Activated naive CD4-positive, alpha-beta T cell (primary cell): Measurements from ENCODE around the gene CLDN22.

Experiments used
- DNase-seq, 4 experiments: peaks; one replicate each; lab custom pipeline; 2025; lab: John Stamatoyannopoulos, UW

Gene CLDN22

DNA sequence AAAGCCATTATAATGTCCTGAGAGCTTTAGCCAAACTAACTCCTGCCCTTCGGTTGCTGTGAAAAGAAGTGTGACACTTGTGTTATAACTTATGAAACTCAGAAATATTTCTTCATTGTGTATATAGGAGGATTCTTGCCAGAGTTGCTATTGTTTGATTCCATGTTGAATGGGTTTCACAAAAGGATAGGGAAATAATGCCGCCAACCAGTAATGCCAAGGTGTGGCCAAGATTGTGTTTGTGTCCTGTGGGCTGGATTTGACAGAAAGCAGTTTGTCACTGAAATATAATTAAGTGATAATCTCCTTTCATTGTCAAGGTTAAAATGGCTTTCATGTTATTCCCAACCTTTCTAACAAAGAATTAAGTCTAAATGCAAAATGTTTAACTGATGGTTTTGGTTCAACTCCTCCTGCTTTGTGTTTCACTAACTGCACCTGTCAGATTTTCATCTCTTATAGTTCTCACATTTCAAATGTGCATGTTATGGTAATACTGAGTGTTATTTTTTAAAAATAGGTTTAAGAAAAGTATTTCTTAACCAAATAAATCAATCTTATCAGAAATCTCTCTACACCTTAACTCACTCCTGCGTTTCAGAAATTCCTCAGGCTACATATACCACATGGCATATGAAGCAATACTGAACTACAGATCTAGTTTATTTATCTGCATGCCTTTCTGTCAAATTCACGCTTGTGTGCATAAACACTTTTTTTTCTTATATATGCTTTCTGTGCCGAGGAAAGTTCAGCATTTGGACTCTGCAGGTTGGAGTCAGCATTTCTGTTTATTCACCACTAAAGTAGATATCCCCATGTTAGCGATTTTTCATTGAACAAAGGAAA lies at the start of gene CLDN22:
TSS of gene CLDN22 (minus strand) at position 66 of the 849 bp plus-strand sequence. CDS start at position 8, 58 bp downstream.
- no peak for DNase-seq

DNA sequence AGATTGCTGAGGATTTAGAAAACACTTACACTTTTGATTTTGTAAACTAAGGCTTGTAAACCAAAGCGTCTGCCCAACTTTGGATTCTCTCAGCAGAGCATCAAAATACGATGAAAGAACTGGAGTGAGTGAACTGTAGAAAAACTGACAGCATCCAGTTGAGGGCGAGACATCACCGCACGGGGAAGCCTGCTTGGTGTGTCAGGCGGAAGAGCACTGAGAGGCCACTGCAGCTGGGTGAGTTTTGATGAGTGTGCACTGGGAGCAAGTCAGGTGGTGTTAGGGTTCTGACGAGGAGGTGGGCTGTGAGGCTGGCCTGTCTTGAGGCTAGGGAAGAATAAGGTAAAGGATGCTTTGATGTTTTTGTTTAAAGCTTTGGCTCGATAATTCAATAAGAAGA lies 49.0 kb upstream of the CLDN22 start:
- DNase-seq, result no peak

DNA sequence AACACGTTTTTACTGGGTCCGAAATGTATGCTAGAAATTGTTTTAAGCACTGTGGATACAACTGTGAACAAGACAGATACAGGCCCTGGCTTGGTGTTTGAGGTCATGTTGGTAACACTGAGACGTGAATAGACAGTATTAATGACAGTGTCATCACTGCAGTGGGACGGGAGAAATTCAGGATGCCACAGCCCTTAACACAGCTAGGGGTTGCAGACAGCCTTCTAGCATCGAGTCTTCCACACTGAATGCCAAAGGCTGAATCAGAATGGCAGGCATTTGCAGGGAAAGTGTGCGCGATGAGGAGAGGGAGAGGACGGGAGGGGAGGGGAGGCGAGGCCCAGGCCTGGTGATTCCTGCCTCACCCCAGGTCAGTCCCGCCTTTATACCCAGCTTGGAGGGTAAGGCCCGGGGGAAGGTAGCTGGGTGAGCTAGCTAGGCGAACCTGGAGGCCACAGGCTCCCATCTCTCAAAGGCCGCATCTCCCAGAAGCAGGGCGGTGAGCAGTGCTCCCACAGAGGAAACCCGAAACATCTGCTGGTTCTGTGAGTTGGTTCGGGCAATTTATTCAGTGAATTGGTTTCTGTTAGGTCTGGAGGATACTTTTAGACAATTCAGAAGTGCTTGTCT lies 46.2 kb upstream of the CLDN22 start:
- DNase-seq, result no peak

DNA sequence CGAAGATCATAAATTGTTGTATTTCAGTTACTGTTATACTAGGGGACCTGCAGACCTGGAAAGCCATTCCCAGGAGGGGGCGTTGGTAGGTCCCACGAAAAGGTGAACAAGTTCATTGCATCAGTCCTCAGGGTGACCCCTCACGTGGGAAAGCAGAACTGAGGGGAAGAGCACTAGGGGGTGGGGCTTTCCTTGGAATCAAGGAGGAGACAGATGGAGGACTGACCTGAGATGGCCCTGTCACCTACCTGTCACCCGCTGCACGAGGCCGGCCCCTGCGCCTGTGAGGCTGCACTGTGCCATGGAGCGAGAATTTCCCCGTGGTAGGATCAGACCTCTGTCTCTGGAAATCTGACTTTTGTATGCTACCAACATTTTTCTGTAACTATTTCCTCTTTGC lies 43.9 kb upstream of the CLDN22 start:
- no peak for DNase-seq

DNA sequence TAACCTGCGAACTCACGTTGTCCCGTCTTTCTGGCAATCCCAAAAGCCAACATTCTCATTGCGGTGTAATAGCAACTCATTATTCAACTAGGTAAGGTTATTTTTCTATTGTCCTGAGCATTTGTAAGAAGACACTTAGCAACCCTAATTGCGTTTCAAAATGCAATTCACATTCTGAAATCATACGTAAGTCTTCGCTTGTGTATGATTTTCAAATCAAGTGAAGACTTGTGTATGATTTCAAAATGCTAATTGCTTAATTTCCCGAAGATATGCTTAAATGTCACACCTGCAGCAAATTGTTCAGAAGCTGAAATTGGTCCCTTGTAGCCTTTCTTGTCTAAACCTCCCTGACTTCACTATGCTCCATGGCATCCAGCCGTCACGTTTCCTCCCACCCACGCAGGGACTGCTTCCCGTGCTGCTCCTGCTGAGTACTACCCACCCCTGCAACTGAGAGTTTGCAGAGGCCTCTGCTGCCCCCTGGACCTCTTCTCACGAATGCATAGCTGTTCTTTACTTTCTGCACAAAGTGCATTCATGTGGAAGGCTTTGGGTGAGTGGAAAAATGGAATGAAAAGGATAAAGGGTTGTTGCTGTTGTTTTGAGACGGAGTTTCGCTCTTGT lies 43.0 kb upstream of the CLDN22 start:
- no peak for DNase-seq

DNA sequence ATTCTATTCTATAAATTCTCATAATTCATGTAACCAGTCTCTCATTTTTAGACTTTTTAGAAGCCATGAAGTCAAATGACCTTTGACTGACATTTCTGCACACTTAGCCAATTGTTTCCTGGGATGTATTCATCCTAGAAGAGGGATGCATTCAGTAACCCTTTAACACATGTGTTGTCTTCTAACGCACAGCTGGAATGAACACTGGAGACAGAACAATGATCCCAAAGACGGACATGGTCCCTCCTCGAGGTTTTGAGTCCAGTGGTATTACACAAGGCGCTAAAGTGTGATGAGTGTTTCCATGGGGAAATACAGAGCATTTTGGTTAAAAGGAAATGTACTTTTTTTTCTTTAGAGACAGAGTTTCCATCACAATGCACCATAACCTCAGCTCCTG lies 42.0 kb upstream of the CLDN22 start:
- no peak for DNase-seq

DNA sequence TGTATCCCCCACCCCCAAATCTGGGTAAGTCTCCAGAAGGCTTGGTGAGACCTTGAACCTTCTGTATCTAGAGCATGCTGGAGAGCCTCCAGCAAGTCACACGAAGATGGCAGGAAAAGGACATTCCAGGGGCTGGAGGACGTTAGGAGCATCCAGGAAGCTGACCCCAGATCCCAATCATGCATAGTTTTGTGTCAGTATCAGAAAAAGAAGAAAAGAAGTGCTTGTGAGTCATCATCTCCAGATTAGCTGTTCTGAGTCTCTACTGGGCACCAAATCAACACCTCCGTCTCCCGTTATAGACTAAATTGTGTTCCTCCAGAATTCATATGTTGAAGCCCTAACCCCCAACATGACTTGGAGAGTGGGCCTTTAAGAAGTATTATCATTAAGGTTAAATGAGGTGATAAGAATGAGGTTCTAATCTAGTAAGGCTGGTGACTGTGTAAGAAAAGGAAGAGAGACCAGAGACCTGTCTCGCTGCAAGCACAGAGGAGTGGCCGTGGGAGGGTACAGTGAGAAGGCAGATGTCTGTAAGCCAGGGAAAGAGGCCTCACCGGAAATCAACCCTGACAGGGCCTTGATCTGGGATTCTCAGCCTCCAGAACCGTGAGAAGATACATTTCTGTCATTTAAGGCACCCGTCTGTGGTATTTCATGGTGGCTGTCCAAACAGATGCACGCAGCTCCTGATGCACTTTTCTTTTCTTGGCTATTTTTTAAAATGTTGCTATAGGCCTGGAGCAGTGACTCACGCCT lies 40.3 kb upstream of the CLDN22 start:
- no peak for DNase-seq

DNA sequence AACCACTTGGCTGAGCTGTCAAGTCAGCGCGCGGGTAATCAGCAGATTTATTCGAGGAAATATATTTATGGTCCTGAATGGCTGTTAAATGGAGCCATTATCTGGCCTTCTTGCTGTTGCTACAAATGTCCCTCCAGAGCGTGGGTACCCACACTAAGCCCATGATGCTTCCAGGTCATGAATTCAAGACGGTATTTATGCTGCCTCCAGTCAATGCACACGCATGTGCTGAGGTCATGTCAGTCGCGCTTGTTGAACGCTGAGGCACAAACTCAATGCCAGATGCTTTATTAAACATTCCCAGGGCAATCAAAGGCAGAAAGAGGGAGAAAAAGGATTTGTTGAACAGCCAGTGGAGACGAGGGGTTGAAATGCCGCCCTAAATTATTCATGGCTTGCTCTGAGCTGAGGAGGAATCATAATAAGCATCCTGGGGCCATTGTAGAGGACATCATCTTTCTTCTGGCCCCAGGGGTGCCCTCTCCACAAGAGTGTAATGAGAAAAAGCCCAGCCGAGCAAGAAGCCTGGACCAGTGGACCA lies 38.2 kb upstream of the CLDN22 start:
- no peak for DNase-seq

DNA sequence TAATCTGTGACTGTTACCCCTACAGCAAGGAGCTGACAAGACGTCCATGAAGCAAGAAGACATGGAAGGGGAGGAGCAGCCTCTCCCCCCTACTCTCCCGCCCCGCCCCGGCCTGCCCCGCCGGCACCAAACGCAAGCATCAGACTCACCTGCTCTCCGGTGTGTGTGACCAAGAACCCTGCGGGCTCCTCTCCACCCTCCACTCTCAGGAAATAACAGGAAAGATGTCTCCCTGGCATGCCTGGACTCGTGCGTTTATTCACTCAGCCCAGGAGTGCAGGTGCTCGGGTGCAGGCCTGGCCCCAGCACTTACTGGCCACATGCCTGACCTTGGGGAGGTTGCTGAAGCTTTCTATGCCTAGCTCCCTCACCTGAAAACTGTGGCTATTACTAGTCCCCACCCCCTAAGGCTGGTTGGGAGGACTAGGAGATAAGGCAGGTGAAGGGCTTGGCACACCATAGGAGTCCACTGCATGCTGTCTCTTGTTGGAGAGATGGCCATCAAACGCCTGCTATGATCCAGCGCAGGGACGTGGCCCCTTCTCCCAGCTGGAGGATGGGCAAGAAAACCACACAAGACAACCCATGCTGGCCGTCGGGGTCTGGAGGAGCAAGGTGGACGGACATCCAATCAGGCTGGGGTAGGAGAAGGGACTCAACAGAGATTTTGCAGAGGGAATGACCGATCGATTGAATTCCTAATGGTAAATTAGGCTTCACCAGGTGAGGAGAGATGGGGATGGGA lies 37.0 kb upstream of the CLDN22 start:
- no peak for DNase-seq

DNA sequence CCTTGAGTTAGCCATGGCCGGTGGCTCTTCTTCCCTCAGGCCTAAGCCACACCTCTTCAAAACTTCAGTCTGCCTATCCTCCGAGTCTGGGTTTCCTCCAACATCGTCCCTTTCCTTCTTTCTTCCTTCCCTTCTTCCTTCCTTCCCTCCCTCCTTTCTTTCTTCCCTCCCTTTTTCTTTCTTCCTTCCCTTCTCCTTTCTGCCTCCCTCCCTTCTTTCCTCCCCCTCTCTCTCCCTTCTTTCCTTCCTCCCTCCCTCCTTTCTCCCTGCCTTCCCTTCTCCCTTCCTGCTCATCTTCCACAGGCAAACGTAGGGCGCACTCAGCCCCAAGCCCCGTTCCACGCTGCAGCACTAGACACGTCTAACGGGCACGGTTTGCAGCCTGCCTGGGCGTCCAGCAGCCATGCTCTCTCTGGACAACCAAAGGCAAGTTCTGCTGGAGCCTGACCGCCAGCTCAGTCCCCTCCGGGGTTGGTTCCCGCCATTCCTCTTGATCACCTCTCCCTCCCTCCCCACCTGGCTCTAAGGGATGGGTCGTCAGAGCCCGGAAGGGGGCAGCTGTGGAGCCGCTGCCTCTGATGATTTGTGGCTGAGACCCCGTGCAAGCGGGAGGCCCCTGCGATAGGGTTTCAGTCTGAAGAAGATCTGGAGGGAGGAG lies 36.2 kb upstream of the CLDN22 start:
- no peak for DNase-seq

DNA sequence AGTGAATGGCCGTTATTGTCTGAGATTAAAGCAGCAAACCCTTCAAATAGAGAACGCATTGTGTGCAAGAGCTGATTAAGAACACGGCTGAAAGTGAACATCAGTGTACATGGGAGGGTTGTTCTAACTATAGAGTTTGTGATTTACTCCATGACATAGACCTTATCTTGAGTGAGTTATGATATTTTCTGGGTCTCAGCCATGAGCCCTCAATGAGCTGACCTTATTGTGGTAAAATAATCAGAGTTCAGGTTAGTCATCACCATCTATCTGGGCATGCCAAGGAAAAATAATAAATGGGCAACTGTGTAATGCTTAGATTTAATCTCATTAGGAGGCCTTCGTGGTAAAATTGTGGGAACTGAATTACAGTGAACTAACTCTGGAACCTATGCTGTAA lies 35.3 kb upstream of the CLDN22 start:
- no peak for DNase-seq

DNA sequence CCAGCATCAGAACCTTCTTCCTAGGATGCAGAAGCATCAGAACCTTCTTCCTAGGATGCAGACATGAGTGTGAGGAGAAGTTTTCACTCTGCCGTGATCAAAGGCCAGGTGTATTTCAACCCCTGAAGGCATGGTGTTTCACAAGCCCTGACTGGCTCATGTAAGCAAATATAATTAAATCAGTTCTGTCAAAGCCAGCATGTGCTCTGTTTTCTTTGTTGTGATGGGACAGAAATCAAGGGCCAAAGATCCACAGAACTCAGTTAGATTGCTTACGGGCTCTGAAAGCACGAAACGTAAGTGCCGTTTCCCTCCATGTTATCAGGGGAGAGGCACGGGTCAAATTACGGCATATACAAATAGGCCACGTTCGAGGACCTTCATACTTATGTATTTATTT lies 34.1 kb upstream of the CLDN22 start:
- DNase-seq, result no peak

DNA sequence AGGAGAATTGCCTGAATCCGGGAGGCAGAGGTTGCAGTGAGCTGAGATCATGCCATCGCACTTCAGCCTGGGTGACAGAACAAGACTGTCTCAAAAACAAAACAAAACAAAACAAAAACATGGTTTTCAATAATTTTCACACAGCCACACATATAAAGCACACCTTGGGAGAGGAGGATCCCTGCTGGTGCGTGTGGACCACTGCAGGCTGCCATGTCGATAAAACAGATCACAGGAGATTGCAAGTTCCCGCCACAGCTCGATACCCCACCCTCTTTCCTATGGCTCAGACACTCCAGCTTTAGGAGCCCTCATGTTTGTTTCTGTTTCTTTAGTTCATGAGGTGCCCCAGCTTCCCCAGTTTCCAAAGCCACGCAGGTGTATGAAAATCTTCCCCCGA lies 33.5 kb upstream of the CLDN22 start:
- DNase-seq, result no peak

DNA sequence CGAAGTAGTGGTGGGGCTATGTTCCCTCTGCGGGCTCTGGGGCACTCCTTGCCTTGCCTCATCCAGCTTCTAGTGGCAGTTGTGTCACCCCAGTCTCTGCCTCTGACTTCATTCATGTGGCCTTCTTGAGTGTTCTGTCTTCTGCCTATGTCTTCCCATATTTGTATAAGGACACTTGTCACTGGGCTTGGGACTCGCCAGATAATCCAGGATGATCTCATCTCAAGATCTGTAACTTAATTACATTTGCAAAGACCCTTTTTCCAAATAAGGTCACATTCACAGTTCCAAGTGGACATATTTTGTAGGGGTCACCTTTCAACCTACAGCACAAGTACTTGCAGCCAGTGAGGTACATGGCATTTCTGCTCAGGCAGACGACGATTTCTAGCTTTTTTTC lies 32.5 kb upstream of the CLDN22 start:
- no peak for DNase-seq

DNA sequence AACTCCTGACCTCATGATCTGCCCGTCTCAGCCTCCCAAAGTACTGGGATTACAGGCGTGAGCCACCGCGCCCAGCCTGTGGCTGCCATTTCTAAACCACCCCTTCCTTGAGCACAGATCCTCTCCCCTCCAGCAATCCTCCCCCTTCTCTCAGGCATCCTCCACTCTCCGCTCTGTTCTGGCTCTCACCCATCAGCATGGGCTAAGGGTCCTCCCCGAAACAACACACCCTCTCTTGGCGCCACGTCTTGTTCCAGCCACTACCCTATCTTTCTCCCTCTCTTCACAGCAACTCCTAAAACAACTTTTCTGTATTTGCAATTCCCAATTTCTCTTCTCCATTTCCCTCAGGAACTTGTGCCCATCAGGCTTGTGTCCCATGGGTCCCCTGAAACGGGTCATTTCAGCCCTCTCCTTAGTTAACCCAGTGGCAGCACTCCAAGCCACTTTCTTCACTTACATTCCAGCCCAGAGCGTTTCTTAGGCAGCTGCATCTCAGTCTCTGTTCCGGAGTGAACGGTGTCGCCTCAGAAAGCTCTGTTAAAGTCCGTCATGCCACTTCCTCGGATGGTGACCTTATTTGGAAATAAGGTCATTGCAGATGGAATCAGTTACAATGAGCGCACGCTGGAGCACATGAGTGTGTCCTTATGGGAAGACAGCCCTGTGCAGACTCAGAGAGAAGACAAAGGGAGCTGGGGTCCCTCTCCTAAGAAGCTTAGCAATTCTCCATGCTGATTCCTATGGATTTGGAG lies 30.4 kb upstream of the CLDN22 start:
- DNase-seq, result no peak

DNA sequence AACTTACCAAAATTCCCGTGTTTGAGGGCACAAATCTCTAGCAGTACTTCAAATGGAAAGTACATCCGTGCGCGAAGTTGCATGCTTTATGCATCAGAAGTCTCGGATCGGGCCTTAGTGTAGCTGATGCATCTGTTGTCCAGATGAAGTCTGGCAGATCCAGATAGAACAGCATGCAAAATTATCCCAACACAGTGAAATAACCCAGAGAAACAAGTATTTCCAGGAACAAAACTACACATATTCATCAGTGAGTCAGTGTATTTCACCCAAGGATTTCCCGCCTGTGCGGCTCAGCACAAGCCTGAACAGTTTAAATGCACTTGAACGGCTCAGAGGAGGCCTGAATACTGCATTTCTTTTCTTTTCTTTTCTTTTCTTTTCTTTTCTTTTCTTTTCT lies 29.6 kb upstream of the CLDN22 start:
- no peak for DNase-seq

DNA sequence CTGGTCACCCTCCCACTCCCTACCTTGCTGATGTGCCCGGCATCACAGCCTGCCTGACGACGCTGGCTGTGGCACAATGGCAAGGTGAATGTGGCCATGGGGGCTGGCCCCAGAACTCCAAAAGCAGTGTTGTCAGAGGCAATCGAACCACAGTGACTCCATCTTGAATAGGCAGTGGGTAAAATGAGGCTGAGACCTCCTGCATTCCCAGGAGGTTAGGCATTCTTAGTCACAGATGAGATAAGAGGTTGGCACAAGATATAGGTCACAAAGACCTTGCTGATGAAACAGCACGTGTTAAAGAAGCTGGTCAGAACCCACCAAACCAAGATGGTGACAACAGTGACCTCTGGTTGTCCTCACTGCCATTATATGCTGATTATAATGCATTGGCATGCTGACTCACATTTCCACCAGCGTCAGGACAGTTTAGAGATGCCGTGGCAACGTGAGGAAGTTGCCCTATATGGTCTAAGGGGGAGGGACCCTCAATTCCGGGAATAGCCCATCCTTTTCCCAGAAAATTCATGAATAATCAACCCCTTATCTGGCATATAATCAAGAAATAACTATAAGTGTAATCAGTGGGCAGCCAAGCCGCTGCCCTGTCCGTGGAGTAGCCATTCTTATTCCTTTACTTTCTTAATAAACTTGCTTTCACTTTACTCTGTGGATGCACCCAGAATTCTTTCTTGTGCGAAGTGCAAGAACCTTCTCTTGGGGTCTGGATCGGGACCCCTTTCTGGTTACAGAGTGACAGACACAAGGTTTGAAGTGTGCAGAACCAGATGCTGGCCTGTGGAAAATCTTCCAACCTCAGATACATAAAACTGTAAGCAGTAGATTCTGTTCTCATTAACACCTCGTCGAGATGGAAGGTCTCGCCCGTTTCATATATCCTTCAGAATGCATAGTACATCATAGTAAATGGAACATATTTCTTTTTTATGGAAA lies 28.9 kb upstream of the CLDN22 start:
- no peak for DNase-seq

DNA sequence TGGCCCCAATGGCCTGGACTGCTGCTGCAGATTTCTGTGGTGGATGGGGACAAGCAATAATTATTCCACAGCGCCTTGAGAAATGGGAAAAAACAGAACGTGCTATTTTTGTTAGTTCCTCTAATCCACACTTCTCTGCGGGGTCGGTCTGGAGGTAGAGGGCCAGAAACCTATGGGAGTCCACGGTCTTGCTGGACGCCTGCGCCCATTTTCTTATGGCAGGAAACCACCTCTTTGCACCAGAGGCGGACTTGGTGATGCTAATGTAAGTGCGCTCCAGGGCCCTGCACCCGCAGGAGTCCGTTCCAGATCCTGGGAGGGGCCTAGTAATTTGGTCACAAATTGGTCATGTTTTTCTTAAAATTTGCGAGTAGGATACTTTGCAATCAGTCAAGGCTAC lies 28.1 kb upstream of the CLDN22 start:
- no peak for DNase-seq

DNA sequence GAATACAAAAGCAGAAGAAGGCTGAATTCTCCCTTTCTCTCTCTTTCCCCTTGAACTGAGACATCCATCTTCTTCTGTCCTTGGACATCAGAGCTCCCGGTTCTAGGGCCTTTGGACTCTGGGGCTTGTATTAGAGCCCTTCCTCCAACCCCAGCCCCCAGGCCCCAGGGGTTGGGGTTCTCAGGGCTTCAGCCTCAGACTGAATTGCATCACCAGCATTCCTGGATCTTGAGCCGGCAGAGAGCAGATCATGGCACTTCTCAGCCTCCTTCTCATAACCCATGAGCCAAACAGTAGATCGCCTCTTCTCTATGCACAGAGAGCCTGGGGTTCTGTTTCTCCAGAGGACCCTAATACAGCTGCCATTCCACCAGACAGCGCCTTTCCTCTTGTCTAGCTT lies 27.5 kb upstream of the CLDN22 start:
- no peak for DNase-seq
